Osteocyte (in vitro differentiated cells): ENCODE results near the gene PPL. TPM values are rescaled to one million over a fixed set of nuclear protein-coding genes. Genes with fewer than 3 reads are reported as not detected.
A peak's percentile ranks its signal among the peaks of the same experiment; 100 is the strongest.

Experiments used
- DNase-seq: peaks from one replicate; pipeline ENCODE4 v3.0.0; 2021; ENCODE audit warnings: mixed read lengths; ENCODE audit not compliant: unreplicated experiment; ENCODE audit errors: extremely low spot score
- H3K27ac Mint-ChIP-seq: one replicate; pipeline ENCODE4 v1.8.0; 2021; ENCODE audit warnings: mild to moderate bottlenecking, mixed read lengths; ENCODE audit not compliant: unreplicated experiment
- H3K27me3 Mint-ChIP-seq: one replicate; pipeline ENCODE4 v1.8.0; 2021; ENCODE audit warnings: mixed read lengths; ENCODE audit not compliant: unreplicated experiment
- H3K36me3 Mint-ChIP-seq: one replicate; pipeline ENCODE4 v1.8.0; 2021; ENCODE audit warnings: mixed read lengths; ENCODE audit not compliant: unreplicated experiment
- H3K4me1 Mint-ChIP-seq: one replicate; pipeline ENCODE4 v1.8.0; 2021; ENCODE audit warnings: mixed read lengths; ENCODE audit not compliant: unreplicated experiment
- H3K4me3 Mint-ChIP-seq: one replicate; pipeline ENCODE4 v1.8.0; 2021; ENCODE audit warnings: mild to moderate bottlenecking, moderate library complexity, mixed read lengths; ENCODE audit not compliant: unreplicated experiment
- H3K9me3 Mint-ChIP-seq: one replicate; pipeline ENCODE4 v1.8.0; 2021; ENCODE audit warnings: mixed read lengths; ENCODE audit not compliant: unreplicated experiment
- CTCF ChIP-seq: fragments of 200-600 bp; sonication (generic); IDR thresholded peaks from 2 replicates; pipeline ENCODE4 v1.5.0; 2021; ENCODE audit warnings: antibody characterized with exemption, mild to moderate bottlenecking, moderate library complexity
- total RNA-seq: library from RNA; stranded (reverse); gene quantifications from 2 replicates; pipeline ENCODE4 v1.2.1, GENCODE V29; 2021

PPL gene
- total RNA-seq, 1 donor from 2014 or later, result 10.3 TPM

GRCh38 chr16:4944333-4945281, 7.7 kb upstream of the PPL start:
- Mint-ChIP-seq H3K4me3 (peak overlapping the region; percentile 61), H3K9me3 (no peaks in the 10 kb centered on the region), H3K27me3 (no peaks in the 10 kb centered on the region), H3K36me3 (no peaks in the 10 kb centered on the region), H3K4me1 (peaks cover 61% of the 10 kb centered on the region), H3K27ac (peak overlapping the region; percentile 99)
- no peak for TF ChIP-seq CTCF
- peak; percentile 99 for DNase-seq

- Mint-ChIP-seq H3K4me3 (peak overlapping the region; percentile 47), H3K36me3 (no peaks in the 10 kb centered on the region), H3K4me1 (peaks cover 51% of the 10 kb centered on the region), H3K27ac (peak overlapping the region; percentile 99), H3K27me3 (no peaks in the 10 kb centered on the region), H3K9me3 (no peaks in the 10 kb centered on the region)
- TF ChIP-seq CTCF, result no peak
- DNase-seq, result no peak
These were observed 5.5 kb upstream of the PPL start for GRCh38 chr16:4942481-4942880.

GRCh38 chr16:4940719-4941118, 3.8 kb upstream of the PPL start:
- Mint-ChIP-seq H3K9me3 (no peaks in the 10 kb centered on the region), H3K4me3 (no peak overlapping the region), H3K27me3 (no peaks in the 10 kb centered on the region), H3K27ac (no peak overlapping the region), H3K36me3 (no peaks in the 10 kb centered on the region), H3K4me1 (peaks cover 44% of the 10 kb centered on the region)
- DNase-seq, result no peak
- TF ChIP-seq CTCF, result no peak

- Mint-ChIP-seq H3K9me3 (no peaks in the 10 kb centered on the region), H3K36me3 (no peaks in the 10 kb centered on the region), H3K4me1 (peaks cover 31% of the 10 kb centered on the region), H3K4me3 (no peak overlapping the region), H3K27me3 (peaks cover 2% of the 10 kb centered on the region), H3K27ac (no peak overlapping the region)
- no peak for TF ChIP-seq CTCF
- no peak for DNase-seq
These were observed 1.7 kb upstream of the PPL start for GRCh38 chr16:4938683-4939030.

- Mint-ChIP-seq H3K4me3 (peak overlapping the region; percentile 66), H3K27me3 (peaks cover 2% of the 10 kb centered on the region), H3K4me1 (peaks cover 25% of the 10 kb centered on the region), H3K27ac (no peak overlapping the region), H3K9me3 (no peaks in the 10 kb centered on the region), H3K36me3 (no peaks in the 10 kb centered on the region)
- TF ChIP-seq CTCF, result no peak
- DNase-seq, result no peak
These were observed 1.1 kb upstream of the PPL start for GRCh38 chr16:4937782-4938682.
